Body of pancreas (tissue), 4 donors: ENCODE measurements around the gene PDE4D.

ENCODE experiments used
- CTCF ChIP-seq, 7 experiments: fragments of 450-650 bp in 4 of 7; fragments of 200-600 bp in 3 of 7; sonication (generic) in 3 of 7; IDR thresholded peaks; one replicate each; pipeline ENCODE4 v1.5.1; 2016 to 2019; ENCODE audit warnings: antibody characterized with exemption in 7 of 7
- POLR2A ChIP-seq, 3 donors: fragments of 450-650 bp; IDR thresholded peaks; one replicate each; pipeline ENCODE4 v1.6.1; 2016; ENCODE audit warnings: antibody characterized with exemption in 3 of 3, mild to moderate bottlenecking in 2 of 3

GRCh38 chr5:59354811-59355210, 538.7 kb downstream of the PDE4D start:
- TF ChIP-seq CTCF (IDR thresholded peaks at IDR 0.05) (no peak), POLR2A (IDR thresholded peaks at IDR 0.05) (no peak)
